ENCODE results near the gene SPRR1A.

- TF ChIP-seq CTCF (IDR thresholded peaks at IDR 0.05 in 4 of 5, conservative IDR thresholded peaks at IDR 0.05 in 1 of 5) (no peak), POLR2A (IDR thresholded peaks at IDR 0.05) (no peak)
These were observed 17.5 kb downstream of the SPRR1A start, which contains the start of gene SPRR3 for GRCh38 chr1:153001382-153001781.
